Mucosa of descending colon (tissue), 3 donors: ENCODE measurements around the gene LIMK1. TPM values are rescaled to one million over a fixed set of nuclear protein-coding genes. Genes with fewer than 3 reads are reported as not detected.

Source experiments
- ATAC-seq: fragments of 200-7000 bp; cut with Tn5 transposase; one replicate; pipeline ENCODE4 v1.9.1; 2020; ENCODE audit warnings: mild to moderate bottlenecking, moderate library complexity
- DNase-seq, 3 donors: peaks; one replicate each; pipeline ENCODE4 v3.0.0-alpha.2; 2020
- H3K36me3 ChIP-seq: fragments of 200-600 bp; one replicate; pipeline ENCODE4 v1.8.0; 2021; ENCODE audit warnings: low read depth, mild to moderate bottlenecking
- H3K4me1 ChIP-seq: fragments of 200-600 bp; one replicate; pipeline ENCODE4 v1.8.0; 2021; ENCODE audit warnings: low read depth, mild to moderate bottlenecking
- H3K4me3 ChIP-seq: fragments of 200-600 bp; one replicate; pipeline ENCODE4 v1.8.0; 2021; ENCODE audit warnings: mild to moderate bottlenecking
- H3K9me3 ChIP-seq: fragments of 200-600 bp; one replicate; pipeline ENCODE4 v1.8.0; 2021; ENCODE audit warnings: mild to moderate bottlenecking
- intact Hi-C, 2 donors: fragments of 100-400 bp; cut with DNase I in 1 of 2; cut with micrococcal nuclease in 1 of 2; formaldehyde crosslinking; loops; one replicate each; pipeline versions ENCODE4 v1.11.0 to v1.11.1; 2022; cut with DNase I, micrococcal nuclease
- total RNA-seq, 3 donors: library from RNA; stranded (reverse); fragmentation: NEBNext Ultra II Directional in 2 of 3; extraction: Animal tissue kit (Norgen Biotek cat#: 25700) in 2 of 3; gene quantifications; one replicate each; pipeline versions ENCODE4 v1.2.1 to v1.2.4, GENCODE V29; 2021 to 2023
- TF ChIP-seq, protein P1 (sequence below): fragments of 200-600 bp; IDR thresholded peaks from one replicate; pipeline ENCODE4 v1.8.0; 2022; ENCODE audit warnings: antibody characterized with exemption, mild to moderate bottlenecking
- donor health status: DM: no; HTN: no; CAD: no; lungs with moderate emphysema.
- donor health status: DM: no; HTN: no; CAD: no.
- donor health status: DM: no; HTN: yes; CAD: no.

LIMK1 gene
- total RNA-seq, 3 donors from 2014 or later: 12.0 to 15.6 (median 12.1) TPM

DNA sequence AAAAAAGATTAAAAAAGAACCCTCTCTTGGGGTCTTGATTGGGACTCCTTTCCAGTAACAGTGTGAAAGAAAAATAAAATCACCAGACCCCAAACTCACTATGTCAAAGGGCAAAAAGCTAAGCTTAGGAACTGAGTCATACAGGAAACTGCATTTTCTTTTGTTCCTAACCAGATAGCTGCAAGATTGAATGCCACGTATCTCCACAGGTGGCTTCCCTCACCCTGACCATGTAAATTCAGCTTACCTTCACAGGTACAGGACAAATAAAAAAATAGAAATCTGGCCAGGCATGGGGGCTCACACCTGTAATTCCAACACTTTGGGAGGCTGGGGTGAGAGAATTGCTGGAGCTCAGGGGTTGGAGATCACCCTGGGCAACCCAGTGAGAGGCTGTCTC lies 58.1 kb downstream of the LIMK1 start:
- DNase-seq (no peak), ATAC-seq (no peak)
- intact Hi-C loops: no loop called here
- no peaks in the 10 kb centered on the region for H3K36me3 ChIP-seq
- TF ChIP-seq, protein P1, sequence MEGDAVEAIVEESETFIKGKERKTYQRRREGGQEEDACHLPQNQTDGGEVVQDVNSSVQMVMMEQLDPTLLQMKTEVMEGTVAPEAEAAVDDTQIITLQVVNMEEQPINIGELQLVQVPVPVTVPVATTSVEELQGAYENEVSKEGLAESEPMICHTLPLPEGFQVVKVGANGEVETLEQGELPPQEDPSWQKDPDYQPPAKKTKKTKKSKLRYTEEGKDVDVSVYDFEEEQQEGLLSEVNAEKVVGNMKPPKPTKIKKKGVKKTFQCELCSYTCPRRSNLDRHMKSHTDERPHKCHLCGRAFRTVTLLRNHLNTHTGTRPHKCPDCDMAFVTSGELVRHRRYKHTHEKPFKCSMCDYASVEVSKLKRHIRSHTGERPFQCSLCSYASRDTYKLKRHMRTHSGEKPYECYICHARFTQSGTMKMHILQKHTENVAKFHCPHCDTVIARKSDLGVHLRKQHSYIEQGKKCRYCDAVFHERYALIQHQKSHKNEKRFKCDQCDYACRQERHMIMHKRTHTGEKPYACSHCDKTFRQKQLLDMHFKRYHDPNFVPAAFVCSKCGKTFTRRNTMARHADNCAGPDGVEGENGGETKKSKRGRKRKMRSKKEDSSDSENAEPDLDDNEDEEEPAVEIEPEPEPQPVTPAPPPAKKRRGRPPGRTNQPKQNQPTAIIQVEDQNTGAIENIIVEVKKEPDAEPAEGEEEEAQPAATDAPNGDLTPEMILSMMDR: no peak
- no peaks in the 10 kb centered on the region for H3K4me1 ChIP-seq
- H3K9me3 ChIP-seq: no peaks in the 10 kb centered on the region
- no peak overlapping the region for H3K4me3 ChIP-seq

DNA sequence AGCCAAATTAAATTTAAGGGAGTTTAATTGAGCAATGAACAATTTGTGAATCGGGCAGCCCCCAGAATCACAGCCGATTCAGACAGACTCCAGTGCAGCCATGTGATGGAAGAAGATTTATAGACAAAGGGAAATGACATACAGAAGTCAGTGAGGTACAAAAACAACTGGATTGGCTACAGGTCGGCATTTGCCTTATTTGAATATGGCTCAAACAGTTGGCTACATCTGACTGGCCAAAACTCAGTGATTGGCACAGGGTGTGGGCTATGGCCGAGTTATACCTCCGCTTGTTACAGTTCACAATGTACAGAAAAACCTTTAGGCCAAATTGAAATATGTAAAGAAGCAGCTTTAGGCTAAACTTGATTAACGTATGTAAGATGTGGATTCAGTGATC lies 59.8 kb downstream of the LIMK1 start:
- TF ChIP-seq, protein P1: no peak
- no peak for DNase-seq
- no peaks in the 10 kb centered on the region for H3K36me3 ChIP-seq
- no peaks in the 10 kb centered on the region for H3K9me3 ChIP-seq
- intact Hi-C loops: no loop called here
- no peak for ATAC-seq
- H3K4me1 ChIP-seq: no peaks in the 10 kb centered on the region
- H3K4me3 ChIP-seq: no peak overlapping the region

DNA sequence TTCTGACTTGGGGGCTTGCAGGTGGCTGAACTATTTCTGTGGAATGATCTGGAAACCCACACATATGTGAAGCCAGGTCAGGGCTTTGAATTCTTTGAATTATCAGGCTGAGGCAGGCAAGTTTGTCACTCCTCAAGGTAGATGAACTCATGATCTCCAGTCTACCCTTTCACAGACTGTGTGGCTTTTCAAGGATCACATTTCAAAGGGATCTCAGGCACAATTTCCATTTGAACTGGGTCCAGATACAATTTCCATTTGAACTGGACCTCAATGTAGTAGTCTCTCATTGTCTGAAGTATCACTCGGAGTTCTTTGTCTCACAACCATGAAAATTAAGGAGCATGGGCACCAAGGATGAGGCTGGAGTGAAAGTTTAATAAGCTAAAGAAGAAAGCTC lies 64.9 kb downstream of the LIMK1 start:
- DNase-seq (no peak), ATAC-seq (no peak)
- Histone ChIP-seq H3K9me3 (no peaks in the 10 kb centered on the region), H3K4me1 (no peaks in the 10 kb centered on the region), H3K36me3 (no peaks in the 10 kb centered on the region), H3K4me3 (no peak overlapping the region)
- TF ChIP-seq, protein P1: no peak
- intact Hi-C loops: no loop called here

DNA sequence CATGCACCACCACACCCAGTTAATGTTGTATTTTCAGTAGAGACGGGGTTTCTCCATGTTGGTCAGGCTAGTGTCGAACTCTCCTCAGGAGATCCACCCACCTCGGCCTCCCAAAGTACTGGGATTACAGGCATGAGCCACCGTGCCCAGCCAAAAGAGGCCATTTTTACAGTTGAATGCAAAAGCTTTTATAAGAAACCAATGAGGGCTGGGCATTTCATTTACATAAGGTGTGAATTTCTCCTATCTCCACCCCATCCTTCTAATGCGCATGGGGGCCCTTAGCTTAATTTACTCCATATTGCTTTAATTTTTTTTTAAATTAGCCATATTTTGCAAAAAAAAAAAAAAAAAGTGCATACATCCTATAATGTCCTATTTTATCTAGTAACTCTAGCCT lies 65.5 kb downstream of the LIMK1 start:
- H3K36me3 ChIP-seq: no peaks in the 10 kb centered on the region
- DNase-seq (no peak), ATAC-seq (no peak)
- no peaks in the 10 kb centered on the region for H3K4me1 ChIP-seq
- H3K4me3 ChIP-seq: no peak overlapping the region
- intact Hi-C loops: no loop called here
- TF ChIP-seq, protein P1: no peak
- no peaks in the 10 kb centered on the region for H3K9me3 ChIP-seq

DNA sequence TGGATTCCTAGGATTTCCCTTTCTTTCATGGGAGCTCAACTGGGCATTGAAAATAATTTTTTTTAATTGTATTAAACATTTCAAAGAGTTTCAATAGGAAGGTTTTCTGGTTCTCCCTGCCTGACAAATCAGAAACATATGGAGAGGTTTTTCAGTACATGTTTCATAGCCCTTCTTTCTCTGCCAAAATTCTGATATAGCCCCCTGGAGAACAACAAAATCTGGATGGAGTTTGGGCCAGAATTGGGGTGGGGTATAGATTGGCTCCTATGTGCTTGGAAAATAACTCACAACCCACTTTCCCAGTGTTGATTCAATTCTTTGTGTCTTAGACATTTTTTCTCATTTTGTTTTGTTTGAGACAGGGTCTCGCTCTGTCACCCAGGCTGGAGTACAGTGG lies 66.0 kb downstream of the LIMK1 start:
- DNase-seq (no peak), ATAC-seq (no peak)
- Histone ChIP-seq H3K4me3 (no peak overlapping the region), H3K36me3 (no peaks in the 10 kb centered on the region), H3K4me1 (no peaks in the 10 kb centered on the region), H3K9me3 (no peaks in the 10 kb centered on the region)
- TF ChIP-seq, protein P1: no peak
- intact Hi-C loops: no loop called here

DNA sequence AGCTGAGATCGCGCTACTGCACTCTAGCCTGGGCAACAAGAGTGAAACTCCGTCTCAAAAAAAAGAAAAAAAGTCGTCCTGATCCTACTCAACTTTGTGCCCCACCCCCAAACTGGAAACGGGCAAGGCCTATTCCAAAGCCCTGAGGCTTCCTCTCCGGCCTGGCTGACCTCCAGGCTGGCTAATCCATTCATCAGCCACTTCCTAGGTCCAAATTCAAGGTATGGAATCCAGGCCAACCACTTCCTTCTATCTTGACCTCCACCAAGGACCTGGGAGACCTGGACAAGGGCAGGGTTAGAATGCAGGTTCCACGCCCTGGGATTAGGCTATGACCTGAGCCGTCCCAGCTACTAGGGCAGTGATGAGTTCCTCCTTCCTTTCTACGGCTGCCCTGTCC lies 70.1 kb downstream of the LIMK1 start:
- no peak for DNase-seq
- Histone ChIP-seq H3K4me1 (no peaks in the 10 kb centered on the region), H3K36me3 (no peaks in the 10 kb centered on the region), H3K9me3 (no peaks in the 10 kb centered on the region), H3K4me3 (no peak overlapping the region)
- TF ChIP-seq, protein P1: no peak
- intact Hi-C loops: no loop called here
- no peak for ATAC-seq
